Progenitor cell of endocrine pancreas (in vitro differentiated cells): ENCODE measurements around the gene TFAP2E. TPM values are rescaled to one million over a fixed set of nuclear protein-coding genes. Genes with fewer than 3 reads are reported as not detected.

Experiments used
- DNase-seq: peaks from one replicate; pipeline ENCODE4 v3.0.0; 2021; ENCODE audit warnings: low spot score; ENCODE audit not compliant: unreplicated experiment
- H3K27ac Mint-ChIP-seq: 2 replicates; pipeline ENCODE4 v1.8.0; 2021; ENCODE audit warnings: mild to moderate bottlenecking, moderate library complexity, mixed read lengths
- H3K27me3 Mint-ChIP-seq: 2 replicates; pipeline ENCODE4 v1.8.0; 2021; ENCODE audit warnings: mixed read lengths
- H3K36me3 Mint-ChIP-seq: 2 replicates; pipeline ENCODE4 v1.8.0; 2022; ENCODE audit warnings: mixed read lengths; ENCODE audit not compliant: insufficient read depth
- H3K4me1 Mint-ChIP-seq: 2 replicates; pipeline ENCODE4 v1.8.0; 2021; ENCODE audit warnings: low read depth, mixed read lengths
- H3K4me3 Mint-ChIP-seq: 2 replicates; pipeline ENCODE4 v1.8.0; 2021; ENCODE audit warnings: low read depth, mild to moderate bottlenecking, moderate library complexity, mixed read lengths
- H3K9me3 Mint-ChIP-seq: 2 replicates; pipeline ENCODE4 v1.8.0; 2021; ENCODE audit warnings: low read depth, mixed read lengths
- CTCF ChIP-seq: fragments of 200-600 bp; sonication (generic); IDR thresholded peaks from one replicate; pipeline ENCODE4 v1.5.0; 2021; ENCODE audit warnings: antibody characterized with exemption, mild to moderate bottlenecking; ENCODE audit not compliant: unreplicated experiment
- total RNA-seq: library from RNA; stranded (reverse); gene quantifications from 2 replicates; pipeline ENCODE4 v1.2.1, GENCODE V29; 2021

TFAP2E gene
- total RNA-seq, 1 donor from 2014 or later, result 0.55 TPM

DNA sequence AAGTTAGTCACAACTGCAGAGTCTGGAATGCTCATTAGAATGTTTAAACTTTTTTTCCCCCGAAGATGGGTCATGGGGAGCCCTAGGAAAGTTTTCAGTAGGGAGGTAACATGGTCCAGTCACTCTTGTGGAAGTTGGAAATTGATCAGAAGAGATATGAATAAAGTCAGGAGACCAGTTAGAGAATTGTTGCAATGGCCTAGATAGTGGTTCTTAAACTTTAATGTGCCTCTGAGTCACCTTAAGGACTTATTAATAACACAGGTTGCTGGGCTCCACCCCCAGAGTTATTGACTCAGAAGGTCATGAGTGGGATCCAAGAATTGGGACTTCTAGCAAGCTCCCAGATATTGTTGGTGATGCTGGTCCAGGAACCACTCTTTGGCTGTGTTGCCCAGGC is 3.2 kb upstream of the TFAP2E start:
- Mint-ChIP-seq H3K27ac (no peak overlapping the region), H3K4me3 (no peak overlapping the region), H3K9me3 (no peaks in the 10 kb centered on the region), H3K36me3 (peaks cover 2% of the 10 kb centered on the region), H3K4me1 (no peaks in the 10 kb centered on the region), H3K27me3 (peaks cover 59% of the 10 kb centered on the region)
- no peak for TF ChIP-seq CTCF
- DNase-seq, result no peak

- peaks cover 66% of the 10 kb centered on the region for H3K27me3 Mint-ChIP-seq
Measured at GRCh38 chr1:35570589-35571137, 2.5 kb upstream of the TFAP2E start.

GRCh38 chr1:35571263-35571662 is 1.9 kb upstream of the TFAP2E start:
- Mint-ChIP-seq H3K4me1 (peaks cover 10% of the 10 kb centered on the region), H3K4me3 (no peak overlapping the region), H3K36me3 (peaks cover 2% of the 10 kb centered on the region), H3K27me3 (peaks cover 72% of the 10 kb centered on the region), H3K27ac (no peak overlapping the region), H3K9me3 (no peaks in the 10 kb centered on the region)
- no peak for DNase-seq
- no peak for TF ChIP-seq CTCF

More at GRCh38 chr1:35570589-35571137, 2.5 kb upstream of the TFAP2E start:
- peaks cover 7% of the 10 kb centered on the region for H3K4me1 Mint-ChIP-seq
- H3K4me3 Mint-ChIP-seq, result no peak overlapping the region
- H3K9me3 Mint-ChIP-seq, result no peaks in the 10 kb centered on the region
- peaks cover 2% of the 10 kb centered on the region for H3K36me3 Mint-ChIP-seq
- no peak for DNase-seq
- TF ChIP-seq CTCF, result no peak
- H3K27ac Mint-ChIP-seq, result no peak overlapping the region

GRCh38 chr1:35572296-35572695 is 818 bp upstream of the TFAP2E start:
- no peaks in the 10 kb centered on the region for H3K9me3 Mint-ChIP-seq
- TF ChIP-seq CTCF, result no peak
- DNase-seq, result no peak
- no peak overlapping the region for H3K4me3 Mint-ChIP-seq
- H3K4me1 Mint-ChIP-seq, result peaks cover 12% of the 10 kb centered on the region
- H3K27ac Mint-ChIP-seq, result no peak overlapping the region
- peaks cover 78% of the 10 kb centered on the region for H3K27me3 Mint-ChIP-seq
- no peaks in the 10 kb centered on the region for H3K36me3 Mint-ChIP-seq

DNA sequence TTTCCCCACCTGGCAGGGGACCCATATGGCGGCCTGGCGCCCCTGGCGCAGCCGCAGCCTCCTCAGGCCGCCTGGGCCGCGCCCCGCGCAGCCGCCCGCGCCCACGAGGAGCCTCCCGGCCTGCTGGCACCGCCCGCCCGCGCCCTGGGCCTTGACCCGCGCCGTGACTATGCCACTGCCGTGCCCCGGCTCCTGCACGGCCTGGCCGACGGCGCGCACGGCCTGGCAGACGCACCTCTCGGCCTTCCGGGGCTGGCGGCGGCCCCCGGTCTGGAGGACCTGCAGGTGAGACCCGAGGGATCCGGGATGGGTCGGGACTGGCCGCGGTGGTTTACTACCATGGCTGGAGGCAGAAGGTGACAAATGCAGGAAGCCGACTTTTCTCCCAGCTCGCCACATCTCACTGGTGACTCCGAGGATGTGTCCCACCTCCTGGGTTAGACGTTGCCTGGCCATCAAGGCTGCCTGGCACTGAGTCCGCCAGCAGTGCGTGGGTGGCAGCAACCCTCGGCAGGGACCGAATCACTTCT is 1.1 kb downstream of the TFAP2E start:
- Mint-ChIP-seq H3K4me3 (no peak overlapping the region), H3K27me3 (peaks cover 80% of the 10 kb centered on the region), H3K36me3 (no peaks in the 10 kb centered on the region), H3K27ac (no peak overlapping the region), H3K9me3 (no peaks in the 10 kb centered on the region), H3K4me1 (peaks cover 17% of the 10 kb centered on the region)
- no peak for DNase-seq
- TF ChIP-seq CTCF, result no peak
